Type B pancreatic cell (in vitro differentiated cells): ENCODE measurements around the gene MED12L. TPM values are rescaled to one million over a fixed set of nuclear protein-coding genes. Genes with fewer than 3 reads are reported as not detected.

Experiments
- DNase-seq: peaks from one replicate; pipeline ENCODE4 v3.0.0; 2021; ENCODE audit warnings: mixed read lengths; ENCODE audit not compliant: unreplicated experiment; ENCODE audit errors: extremely low spot score
- H3K27ac Mint-ChIP-seq: 2 replicates; pipeline ENCODE4 v1.8.0; 2021; ENCODE audit warnings: mild to moderate bottlenecking, mixed read lengths
- H3K27me3 Mint-ChIP-seq: 2 replicates; pipeline ENCODE4 v1.8.0; 2021; ENCODE audit warnings: mixed read lengths
- H3K36me3 Mint-ChIP-seq: 2 replicates; pipeline ENCODE4 v1.8.0; 2021; ENCODE audit warnings: mixed read lengths
- H3K4me1 Mint-ChIP-seq: one replicate; pipeline ENCODE4 v1.8.0; 2021; ENCODE audit warnings: mixed read lengths; ENCODE audit not compliant: unreplicated experiment
- H3K4me3 Mint-ChIP-seq: 2 replicates; pipeline ENCODE4 v1.8.0; 2021; ENCODE audit warnings: mild to moderate bottlenecking, mixed read lengths
- H3K9me3 Mint-ChIP-seq: 2 replicates; pipeline ENCODE4 v1.8.0; 2021; ENCODE audit warnings: mixed read lengths
- total RNA-seq: library from RNA; stranded (reverse); gene quantifications from 2 replicates; pipeline ENCODE4 v1.2.1, GENCODE V29; 2021; ENCODE audit warnings: low replicate concordance
- TF ChIP-seq, protein P1 (sequence below): fragments of 200-600 bp; sonication (generic); conservative IDR thresholded peaks from 2 replicates; pipeline ENCODE4 v1.5.0; 2021; ENCODE audit warnings: antibody characterized with exemption, mild to moderate bottlenecking

Gene MED12L
- total RNA-seq, 1 donor from 2014 or later, result 6.4 TPM

DNA sequence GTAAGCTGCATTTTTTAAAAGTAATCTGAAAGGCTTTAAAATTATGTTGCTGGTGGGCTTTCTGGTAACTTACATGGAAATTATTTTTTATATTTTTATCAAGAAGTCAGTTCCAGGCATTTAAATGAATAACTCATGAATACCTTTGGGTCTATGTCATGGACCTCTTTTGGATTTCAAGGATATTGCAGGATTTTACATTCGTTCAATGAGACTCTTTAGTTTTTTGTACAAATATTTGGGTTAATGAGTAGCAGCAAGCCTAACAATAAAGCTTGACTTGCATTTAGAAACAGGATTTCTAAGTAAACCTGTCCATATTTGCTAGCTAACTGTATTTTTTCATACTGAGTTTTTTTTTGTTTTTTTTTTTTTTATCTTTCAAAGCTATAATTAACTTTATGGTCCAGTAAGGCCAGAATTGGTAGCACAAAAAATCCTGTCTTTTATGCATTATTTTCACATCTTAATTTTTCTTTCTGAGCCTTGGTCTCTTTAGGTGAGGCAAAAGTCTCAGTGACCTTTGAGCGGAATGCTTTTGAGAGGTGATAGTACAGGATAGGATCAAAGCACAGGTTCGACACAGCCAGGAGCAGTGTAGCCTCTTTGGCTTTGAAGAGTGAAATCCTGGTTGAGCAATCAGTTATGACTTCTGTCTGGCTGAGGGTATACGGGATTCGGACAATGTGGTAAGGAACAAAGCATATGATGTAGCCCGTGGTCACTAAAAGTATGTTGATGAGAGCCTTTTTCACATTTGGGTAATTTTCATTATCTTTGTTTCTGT, 112.7 kb downstream of the MED12L start:
- Mint-ChIP-seq H3K9me3 (no peaks in the 10 kb centered on the region), H3K27ac (no peak overlapping the region), H3K4me1 (peaks cover 7% of the 10 kb centered on the region), H3K36me3 (no peaks in the 10 kb centered on the region), H3K27me3 (no peaks in the 10 kb centered on the region), H3K4me3 (no peak overlapping the region)
- DNase-seq, result no peak
- TF ChIP-seq, protein P1, sequence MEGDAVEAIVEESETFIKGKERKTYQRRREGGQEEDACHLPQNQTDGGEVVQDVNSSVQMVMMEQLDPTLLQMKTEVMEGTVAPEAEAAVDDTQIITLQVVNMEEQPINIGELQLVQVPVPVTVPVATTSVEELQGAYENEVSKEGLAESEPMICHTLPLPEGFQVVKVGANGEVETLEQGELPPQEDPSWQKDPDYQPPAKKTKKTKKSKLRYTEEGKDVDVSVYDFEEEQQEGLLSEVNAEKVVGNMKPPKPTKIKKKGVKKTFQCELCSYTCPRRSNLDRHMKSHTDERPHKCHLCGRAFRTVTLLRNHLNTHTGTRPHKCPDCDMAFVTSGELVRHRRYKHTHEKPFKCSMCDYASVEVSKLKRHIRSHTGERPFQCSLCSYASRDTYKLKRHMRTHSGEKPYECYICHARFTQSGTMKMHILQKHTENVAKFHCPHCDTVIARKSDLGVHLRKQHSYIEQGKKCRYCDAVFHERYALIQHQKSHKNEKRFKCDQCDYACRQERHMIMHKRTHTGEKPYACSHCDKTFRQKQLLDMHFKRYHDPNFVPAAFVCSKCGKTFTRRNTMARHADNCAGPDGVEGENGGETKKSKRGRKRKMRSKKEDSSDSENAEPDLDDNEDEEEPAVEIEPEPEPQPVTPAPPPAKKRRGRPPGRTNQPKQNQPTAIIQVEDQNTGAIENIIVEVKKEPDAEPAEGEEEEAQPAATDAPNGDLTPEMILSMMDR, result no peak

DNA sequence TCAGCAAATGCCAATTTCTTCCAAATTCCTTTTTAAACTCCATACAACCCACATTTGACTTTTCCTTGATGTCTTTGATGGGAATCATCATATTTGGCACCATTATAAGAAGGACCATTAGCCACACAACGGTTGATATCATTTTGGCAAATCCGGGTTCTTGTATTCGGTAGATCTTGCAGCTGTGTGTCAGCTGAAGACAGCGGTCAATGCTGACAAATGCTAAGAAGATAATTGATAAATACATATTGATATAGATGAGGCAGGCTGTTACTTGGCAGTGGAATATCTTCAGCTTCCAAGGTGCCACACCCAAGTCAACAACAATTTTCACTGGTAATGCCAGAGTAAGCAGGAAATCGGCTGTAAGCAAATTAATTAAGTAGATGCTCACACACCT, 113.4 kb downstream of the MED12L start:
- Mint-ChIP-seq H3K27me3 (no peaks in the 10 kb centered on the region), H3K9me3 (no peaks in the 10 kb centered on the region), H3K4me3 (no peak overlapping the region), H3K27ac (no peak overlapping the region), H3K4me1 (peaks cover 7% of the 10 kb centered on the region), H3K36me3 (no peaks in the 10 kb centered on the region)
- DNase-seq, result no peak
- TF ChIP-seq, protein P1, result no peak

DNA sequence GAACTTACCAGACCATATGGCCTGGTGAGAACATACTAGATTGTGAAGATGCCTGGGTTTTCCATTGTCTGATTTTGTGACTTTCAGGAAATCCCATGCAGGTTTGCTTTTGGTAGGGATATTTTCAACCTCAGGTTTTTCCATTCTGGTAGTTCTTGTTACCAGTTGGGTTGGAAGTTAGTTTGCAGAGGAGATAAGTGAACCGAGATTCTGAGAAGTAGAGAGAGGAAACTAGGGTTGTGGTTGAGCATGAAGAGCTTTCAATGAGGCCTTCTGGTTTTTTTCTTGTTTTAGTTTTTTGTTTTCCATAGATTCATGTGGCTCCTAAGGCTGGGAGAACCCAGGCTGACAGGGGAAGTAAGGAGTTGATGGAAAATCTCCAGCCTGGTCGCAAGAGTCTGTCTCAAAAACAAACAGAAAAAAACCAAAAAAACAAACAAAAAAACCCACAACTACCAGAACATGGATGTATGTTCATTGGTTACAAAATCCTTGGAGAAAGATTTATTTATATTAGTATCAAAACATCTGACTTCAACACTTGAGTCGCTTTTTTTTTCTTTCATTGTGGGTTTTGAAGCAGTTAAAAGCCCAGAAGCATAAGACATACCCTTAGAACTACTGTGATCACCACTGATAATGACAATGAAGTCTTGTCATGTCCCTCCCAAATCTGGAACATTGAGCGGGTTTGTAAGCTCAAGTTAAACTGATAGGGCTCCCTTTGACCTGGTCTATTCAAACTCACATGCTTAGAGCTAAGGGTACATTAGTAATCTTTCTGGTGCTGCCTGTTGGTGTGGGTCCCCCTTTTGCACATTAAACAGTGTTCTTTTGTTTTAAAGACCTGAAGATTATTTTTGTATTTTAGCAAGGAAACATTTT, 114.3 kb downstream of the MED12L start:
- Mint-ChIP-seq H3K27ac (no peak overlapping the region), H3K4me1 (peaks cover 7% of the 10 kb centered on the region), H3K36me3 (no peaks in the 10 kb centered on the region), H3K27me3 (no peaks in the 10 kb centered on the region), H3K4me3 (no peak overlapping the region), H3K9me3 (no peaks in the 10 kb centered on the region)
- TF ChIP-seq, protein P1, result no peak
- no peak for DNase-seq

DNA sequence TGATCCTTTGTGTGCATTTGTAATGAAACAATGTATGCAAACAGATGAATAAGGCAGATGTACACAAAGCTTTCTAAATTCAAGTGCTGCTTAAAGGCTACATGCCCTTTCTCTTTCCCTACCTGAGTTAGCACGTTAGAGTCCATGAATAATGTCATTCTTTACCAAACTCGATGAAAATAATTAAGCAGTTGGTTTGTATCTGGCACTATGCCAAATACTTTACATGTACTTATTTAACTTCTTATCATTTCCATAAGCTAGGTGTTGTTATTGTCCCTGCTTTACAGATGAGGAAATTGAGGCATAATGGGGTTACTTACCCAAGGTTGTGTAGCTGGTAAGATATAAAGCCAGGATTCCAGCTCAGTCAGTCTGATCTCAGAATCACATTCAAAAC, 115.1 kb downstream of the MED12L start:
- H3K4me3 Mint-ChIP-seq, result no peak overlapping the region
- no peak overlapping the region for H3K27ac Mint-ChIP-seq
- no peaks in the 10 kb centered on the region for H3K27me3 Mint-ChIP-seq
- TF ChIP-seq, protein P1, result no peak
- H3K4me1 Mint-ChIP-seq, result peaks cover 7% of the 10 kb centered on the region
- no peaks in the 10 kb centered on the region for H3K9me3 Mint-ChIP-seq
- no peak for DNase-seq
- no peaks in the 10 kb centered on the region for H3K36me3 Mint-ChIP-seq

DNA sequence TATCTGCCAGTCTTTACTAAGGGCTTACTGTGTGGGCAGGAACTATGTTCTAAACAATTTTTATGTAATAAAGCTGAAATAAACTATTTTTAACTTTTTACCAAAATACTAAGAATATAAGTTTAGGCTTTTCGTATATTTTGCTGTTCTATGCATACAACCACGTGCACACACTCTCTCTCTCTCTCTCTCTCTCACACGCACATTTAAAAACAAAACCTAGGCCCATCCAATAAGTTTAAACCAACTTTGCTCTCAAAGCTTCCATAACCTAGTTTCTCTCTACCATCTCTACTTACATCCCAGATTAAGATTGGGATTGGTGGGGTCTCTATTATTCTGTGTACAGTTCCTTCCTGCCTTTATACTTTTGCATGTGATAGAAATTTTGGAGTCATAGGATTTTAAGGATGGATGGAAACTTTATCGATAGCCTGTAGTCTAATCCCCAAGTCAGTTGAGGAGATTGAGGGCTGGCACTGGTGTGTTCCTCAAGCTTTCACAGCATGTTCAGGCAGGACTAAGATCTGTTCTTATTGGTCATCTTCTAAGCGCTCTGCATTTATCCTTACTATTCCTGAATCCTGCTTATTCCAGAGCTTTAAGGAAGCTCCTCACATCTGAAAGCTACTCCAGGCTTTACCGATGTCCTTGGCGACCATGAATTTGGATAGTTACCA, 115.7 kb downstream of the MED12L start:
- no peaks in the 10 kb centered on the region for H3K27me3 Mint-ChIP-seq
- no peak for DNase-seq
- H3K36me3 Mint-ChIP-seq, result no peaks in the 10 kb centered on the region
- no peaks in the 10 kb centered on the region for H3K9me3 Mint-ChIP-seq
- H3K4me3 Mint-ChIP-seq, result no peak overlapping the region
- H3K4me1 Mint-ChIP-seq, result peaks cover 5% of the 10 kb centered on the region
- TF ChIP-seq, protein P1, result no peak
- no peak overlapping the region for H3K27ac Mint-ChIP-seq
